Smooth muscle cell of the brain vasculature (primary cell): Measurements from ENCODE around the gene MAP1LC3B.

Source experiments
- DNase-seq: peaks from one replicate; pipeline ENCODE4 v3.0.0-alpha.2; 2012; ENCODE audit warnings: low read depth, low spot score

MAP1LC3B gene

GRCh38 chr16:87453326-87453725, 61.2 kb downstream of the MAP1LC3B start:
- DNase-seq: no peak
